HCT116 (cell line): ENCODE measurements around the gene HDAC7. TPM values are rescaled to one million over a fixed set of nuclear protein-coding genes. Genes with fewer than 3 reads are reported as not detected.

Experiments used
- ATAC-seq: fragments of 200-7000 bp; cut with Tn5 transposase; 2 replicates; pipeline ENCODE4 v1.9.1; 2020; ENCODE audit warnings: mild to moderate bottlenecking, moderate library complexity
- BruUV-seq: library from RNA; stranded (reverse); fragments of 400-500 nt; replicated peaks from 2 replicates; lab custom pipeline; 2021; lab: Mats Ljungman, UMichigan
- CTCF ChIA-PET: fragments of 300-600 bp; sonication (Branson Sonifier 250); formaldehyde crosslinking; loops from one replicate; lab custom pipeline; 2021; ENCODE audit warnings: antibody characterized with exemption; lab: Charles Lee
- POLR2A ChIA-PET: fragments of 300-600, 350-600 bp; sonication (Branson Sonifier 250); formaldehyde crosslinking; loops from one replicate; lab custom pipeline; 2021; ENCODE audit warnings: antibody characterized with exemption; lab: Charles Lee
- RAD21 ChIA-PET, 2 experiments: fragments of 300-600 bp; sonication (Branson Sonifier 250); formaldehyde crosslinking; loops; one replicate each; lab custom pipeline; 2023; ENCODE audit warnings: low total read pairs in 2 of 2; ENCODE audit not compliant: uncharacterized antibody in 2 of 2, unreplicated experiment in 2 of 2, low non-redundant PET in 1 of 2; lab: Charles Lee
- DNase-seq: peaks from one replicate; pipeline ENCODE4 v3.0.0-alpha.2; 2010; ENCODE audit warnings: low read depth, low spot score
- H2AFZ ChIP-seq: fragments of 200-600 bp; shearing (Covaris generic), sonication (generic); 2 replicates; pipeline ENCODE4 v1.6.1; 2017; ENCODE audit warnings: low read depth, mixed run types, mixed read lengths, antibody characterized with exemption, low read length; ENCODE audit not compliant: poor library complexity, severe bottlenecking
- H3K27ac ChIP-seq: 2 replicates; pipeline ENCODE4 v1.5.1; 2012; ENCODE audit warnings: low read depth, low read length
- H3K27me3 ChIP-seq: fragments of 200-600 bp; sonication (generic); 2 replicates; pipeline ENCODE4 v1.6.1; 2016; ENCODE audit warnings: mixed run types, low read length, mixed read lengths; ENCODE audit not compliant: insufficient read depth
- H3K36me3 ChIP-seq, 2 experiments: fragments of 200-500 bp in 1 of 2; fragments of 200-600 bp in 1 of 2; sonication (Bioruptor generic) in 1 of 2; sonication (generic) in 1 of 2; 2 replicates each; pipeline versions ENCODE4 v1.5.1 to v1.6.1; 2014 to 2016; ENCODE audit warnings: low read length in 2 of 2, inconsistent platforms in 1 of 2, mixed read lengths in 1 of 2, mixed run types in 1 of 2; ENCODE audit not compliant: insufficient read depth in 2 of 2, control insufficient read depth in 1 of 2
- H3K4me1 ChIP-seq, 2 experiments: fragments of 200-600 bp in 1 of 2; sonication (generic) in 1 of 2; 2 replicates each; pipeline versions ENCODE4 v1.5.1 to v1.6.1; 2012 to 2017; ENCODE audit warnings: low read length in 2 of 2, inconsistent platforms in 1 of 2, mild to moderate bottlenecking in 1 of 2, mixed read lengths in 1 of 2, mixed run types in 1 of 2, moderate library complexity in 1 of 2; ENCODE audit not compliant: insufficient read depth in 2 of 2, control insufficient read depth in 1 of 2
- H3K4me2 ChIP-seq: fragments of 200-600 bp; sonication (generic); 2 replicates; pipeline ENCODE4 v1.6.1; 2017; ENCODE audit warnings: mixed run types, low read length, mixed read lengths
- H3K4me3 ChIP-seq, 2 experiments: fragments of 200-600 bp in 1 of 2; sonication (generic) in 1 of 2; replicated peaks in 1 of 2; 2 replicates each; pipeline ENCODE4 v1.5.1; 2011 to 2016; ENCODE audit warnings: low read length in 2 of 2, control low read depth in 1 of 2, low read depth in 1 of 2, mild to moderate bottlenecking in 1 of 2, mixed read lengths in 1 of 2, mixed run types in 1 of 2
- H3K79me2 ChIP-seq: fragments of 200-600 bp; sonication (generic); 2 replicates; pipeline ENCODE4 v1.6.1; 2017; ENCODE audit warnings: mild to moderate bottlenecking, mixed run types, low read length, moderate library complexity, mixed read lengths; ENCODE audit not compliant: insufficient read depth
- H3K9ac ChIP-seq: fragments of 200-600 bp; sonication (generic); 2 replicates; pipeline ENCODE4 v1.6.1; 2016; ENCODE audit warnings: low read length, mixed read lengths
- H3K9me2 ChIP-seq: fragments of 200-600 bp; sonication (generic), shearing (Covaris generic); 2 replicates; pipeline ENCODE4 v1.6.1; 2017; ENCODE audit warnings: mixed run types, mild to moderate bottlenecking, moderate library complexity; ENCODE audit not compliant: insufficient read depth
- H3K9me3 ChIP-seq, 2 experiments: fragments of 200-500 bp in 1 of 2; fragments of 200-600 bp in 1 of 2; sonication (Bioruptor generic) in 1 of 2; sonication (generic) in 1 of 2; 2 replicates each; pipeline ENCODE4 v1.6.1; 2014 to 2017; ENCODE audit warnings: low read length in 2 of 2, mixed read lengths in 2 of 2, inconsistent platforms in 1 of 2, low read depth in 1 of 2, mild to moderate bottlenecking in 1 of 2, mixed run types in 1 of 2, moderate library complexity in 1 of 2; ENCODE audit not compliant: control insufficient read depth in 1 of 2, insufficient read depth in 1 of 2
- H4K20me1 ChIP-seq: fragments of 200-600 bp; sonication (generic), shearing (Covaris generic); 2 replicates; pipeline ENCODE4 v1.6.1; 2017; ENCODE audit warnings: mixed run types, mild to moderate bottlenecking, moderate library complexity; ENCODE audit not compliant: insufficient read depth
- CBX3 ChIP-seq: IDR thresholded peaks from 2 replicates; pipeline ENCODE4 v1.6.1; 2012; ENCODE audit warnings: low read depth
- CEBPB ChIP-seq: IDR thresholded peaks from 2 replicates; pipeline ENCODE4 v1.6.1; 2012; ENCODE audit warnings: low read depth
- CTCF ChIP-seq, 3 experiments: fragments of 200-600 bp in 1 of 3; sonication (generic) in 1 of 3; IDR thresholded peaks in 2 of 3; conservative IDR thresholded peaks in 1 of 3; 2 replicates each; pipeline ENCODE4 v1.5.1; 2012 to 2017; ENCODE audit warnings: low read depth in 2 of 3, low read length in 2 of 3, antibody characterized with exemption in 1 of 3, borderline replicate concordance in 1 of 3, control low read depth in 1 of 3, mild to moderate bottlenecking in 1 of 3, mixed read lengths in 1 of 3, mixed run types in 1 of 3, moderate library complexity in 1 of 3; ENCODE audit not compliant: insufficient read depth in 1 of 3
- EGR1 ChIP-seq: IDR thresholded peaks from 2 replicates; pipeline ENCODE4 v1.6.1; 2012; ENCODE audit warnings: low read depth
- ELF1 ChIP-seq: IDR thresholded peaks from 2 replicates; pipeline ENCODE4 v1.6.1; 2012; ENCODE audit warnings: low read depth, borderline replicate concordance
- EZH2 ChIP-seq: fragments of 200-600 bp; sonication (generic); IDR thresholded peaks from 2 replicates; pipeline ENCODE4 v1.6.1; 2017; ENCODE audit warnings: antibody characterized with exemption, mixed run types
- EZH2phosphoT487 ChIP-seq: fragments of 200-600 bp; IDR thresholded peaks from 2 replicates; pipeline ENCODE4 v1.6.1; 2018; ENCODE audit warnings: antibody characterized with exemption, borderline replicate concordance
- FOSL1 ChIP-seq: IDR thresholded peaks from 2 replicates; pipeline ENCODE4 v1.6.1; 2012; ENCODE audit warnings: low read depth
- JUND ChIP-seq: IDR thresholded peaks from 2 replicates; pipeline ENCODE4 v1.6.1; 2012
- POLR2AphosphoS5 ChIP-seq: IDR thresholded peaks from 2 replicates; pipeline ENCODE4 v1.6.1; 2011; ENCODE audit warnings: mild to moderate bottlenecking, low read depth, low read length, moderate library complexity
- RAD21 ChIP-seq: IDR thresholded peaks from 2 replicates; pipeline ENCODE4 v1.6.1; 2012; ENCODE audit warnings: low read depth, mild to moderate bottlenecking
- SRF ChIP-seq: IDR thresholded peaks from 2 replicates; pipeline ENCODE4 v1.6.1; 2012; ENCODE audit warnings: low read depth
- TCF7L2 ChIP-seq: IDR thresholded peaks from 2 replicates; pipeline ENCODE4 v1.7.0; 2011; ENCODE audit warnings: borderline replicate concordance, inconsistent platforms; ENCODE audit not compliant: insufficient read depth, insufficient read length; ENCODE audit errors: extremely low read depth
- YY1 ChIP-seq: IDR thresholded peaks from 2 replicates; pipeline ENCODE4 v1.6.1; 2011; ENCODE audit warnings: low read length, low read depth, moderate library complexity, mild to moderate bottlenecking; ENCODE audit not compliant: insufficient replicate concordance; ENCODE audit errors: extremely low read depth
- ZNF274 ChIP-seq: fragments of 200-500 bp; sonication (Bioruptor generic); IDR thresholded peaks from 2 replicates; pipeline ENCODE4 v1.6.1; 2014; ENCODE audit warnings: mild to moderate bottlenecking, low read depth, low read length, inconsistent platforms
- intact Hi-C: fragments of 100-400 bp; cut with micrococcal nuclease; formaldehyde crosslinking; loops from 2 replicates; pipeline ENCODE4 v1.10.0; 2022
- total RNA-seq: library from RNA; stranded (reverse); gene quantifications from one replicate; pipeline ENCODE4 v1.2.1, GENCODE V29; 2021; ENCODE audit not compliant: unreplicated experiment
- TF ChIP-seq, protein P1 (sequence below): IDR thresholded peaks from 2 replicates; pipeline ENCODE4 v1.6.1; 2012; ENCODE audit warnings: low read depth
- TF ChIP-seq, protein P2 (sequence below): IDR thresholded peaks from 2 replicates; pipeline ENCODE4 v1.6.1; 2012

Gene HDAC7
- total RNA-seq, 1 experiment from 2014 or later: 38.1 TPM

DNA sequence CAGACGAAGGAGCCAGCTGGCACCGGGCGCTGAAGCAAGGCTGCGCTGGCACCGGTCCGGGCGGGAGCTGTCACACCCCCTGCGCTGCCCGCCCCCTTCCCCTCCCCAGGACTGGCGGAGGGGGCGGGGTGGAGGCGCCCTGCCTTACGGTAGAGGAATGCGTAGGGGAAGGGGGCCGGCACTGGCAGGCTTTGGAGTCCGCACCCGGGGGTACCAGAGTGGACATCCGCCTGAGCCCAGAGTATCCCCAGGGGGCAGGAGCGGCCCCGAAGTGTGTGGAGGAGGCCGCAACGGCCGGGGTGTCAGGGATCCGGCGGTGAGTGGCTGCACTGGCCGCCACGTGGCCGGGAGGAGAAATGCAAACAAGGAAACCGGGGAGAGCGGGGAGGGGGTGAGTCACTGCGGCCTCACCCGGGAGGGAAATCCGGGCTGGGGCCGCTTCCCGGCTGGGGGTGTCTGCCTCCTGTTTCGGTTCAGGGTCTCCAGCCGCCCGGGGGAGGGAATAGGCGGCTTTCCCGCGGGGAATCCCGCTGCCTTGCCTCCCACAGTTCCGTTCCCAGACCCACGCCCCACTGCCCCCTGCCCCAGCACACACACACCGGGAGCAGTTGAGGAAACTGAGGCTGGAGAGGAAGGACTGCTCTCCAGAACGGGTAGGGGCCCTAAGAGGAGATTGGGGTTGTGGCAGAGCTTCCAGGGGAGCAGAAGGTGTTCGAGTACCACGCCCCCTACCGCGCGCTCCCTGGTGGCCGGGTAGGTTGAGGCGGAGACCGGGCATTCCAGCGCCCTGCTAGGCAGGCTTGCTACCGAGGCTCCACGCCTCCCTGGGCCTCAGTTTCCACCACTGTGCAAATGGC, 60.6 kb downstream of the HDAC7 start, which contains the start of gene RAPGEF3:
TSS of gene RAPGEF3 (minus strand) at position 47 of the 857 bp plus-strand sequence. CDS start 324 bp downstream, outside the sequence.
- Histone ChIP-seq H3K4me1 (peaks cover 26 to 36% of the 10 kb centered on the region in 2 experiments), H3K27me3 (no peaks in the 10 kb centered on the region), H4K20me1 (no peaks in the 10 kb centered on the region), H3K9me2 (no peaks in the 10 kb centered on the region), H3K4me3 (peak within 1 kb of the TSS; percentile 65 to 73), H3K4me2 (peak within 1 kb of the TSS; percentile 100), H3K9me3 (no peaks in the 10 kb centered on the region), H3K79me2 (no peaks in the 10 kb centered on the region), H3K36me3 (no peaks in the 10 kb centered on the region), H3K9ac (peak within 1 kb of the TSS; percentile 73), H3K27ac (peak within 1 kb of the TSS; percentile 62), H2AFZ (peak within 1 kb of the TSS; percentile 97)
- BruUV-seq: no TSS peak
- RAD21 ChIA-PET: interaction anchor here in 1 of 2 experiments (1.5 kb wide), 1 partner anchor 16 kb away, joined by 3 read pairs; no protein-coding TSS in a partner anchor
- intact Hi-C loops: no loop called here
- ATAC-seq: peak; percentile 89
- CTCF ChIA-PET: interaction anchor here (0.7 to 9.1 kb wide), 8 partner anchors 8 to 79 kb away, joined by 3 to 75 read pairs (median 6); partner anchors contain the start of gene SLC48A1
- no peak for DNase-seq
- POLR2A ChIA-PET: no interaction called here
- TF ChIP-seq RAD21: no peak; the same call in 1 of the 2 replicates
- TF ChIP-seq SRF: no peak
- TF ChIP-seq EZH2phosphoT487: no peak
- 0 out of 2 replicates have a peak, but pooled peaks have one; percentile 51 for TF ChIP-seq POLR2AphosphoS5
- TF ChIP-seq EGR1: no peak; the same call in 1 of the 2 replicates
- peak; percentile 59 to 79 (median 72) for TF ChIP-seq CTCF (IDR thresholded peaks at IDR 0.05 in 2 of 3, conservative IDR thresholded peaks at IDR 0.05 in 1 of 3; ENCODE audit: borderline replicate concordance in 1 of 3, insufficient read depth in 1 of 3, low read depth in 2 of 3, low read length in 2 of 3)
- TF ChIP-seq EZH2: no peak
- no peak for TF ChIP-seq JUND
- TF ChIP-seq, protein P1, sequence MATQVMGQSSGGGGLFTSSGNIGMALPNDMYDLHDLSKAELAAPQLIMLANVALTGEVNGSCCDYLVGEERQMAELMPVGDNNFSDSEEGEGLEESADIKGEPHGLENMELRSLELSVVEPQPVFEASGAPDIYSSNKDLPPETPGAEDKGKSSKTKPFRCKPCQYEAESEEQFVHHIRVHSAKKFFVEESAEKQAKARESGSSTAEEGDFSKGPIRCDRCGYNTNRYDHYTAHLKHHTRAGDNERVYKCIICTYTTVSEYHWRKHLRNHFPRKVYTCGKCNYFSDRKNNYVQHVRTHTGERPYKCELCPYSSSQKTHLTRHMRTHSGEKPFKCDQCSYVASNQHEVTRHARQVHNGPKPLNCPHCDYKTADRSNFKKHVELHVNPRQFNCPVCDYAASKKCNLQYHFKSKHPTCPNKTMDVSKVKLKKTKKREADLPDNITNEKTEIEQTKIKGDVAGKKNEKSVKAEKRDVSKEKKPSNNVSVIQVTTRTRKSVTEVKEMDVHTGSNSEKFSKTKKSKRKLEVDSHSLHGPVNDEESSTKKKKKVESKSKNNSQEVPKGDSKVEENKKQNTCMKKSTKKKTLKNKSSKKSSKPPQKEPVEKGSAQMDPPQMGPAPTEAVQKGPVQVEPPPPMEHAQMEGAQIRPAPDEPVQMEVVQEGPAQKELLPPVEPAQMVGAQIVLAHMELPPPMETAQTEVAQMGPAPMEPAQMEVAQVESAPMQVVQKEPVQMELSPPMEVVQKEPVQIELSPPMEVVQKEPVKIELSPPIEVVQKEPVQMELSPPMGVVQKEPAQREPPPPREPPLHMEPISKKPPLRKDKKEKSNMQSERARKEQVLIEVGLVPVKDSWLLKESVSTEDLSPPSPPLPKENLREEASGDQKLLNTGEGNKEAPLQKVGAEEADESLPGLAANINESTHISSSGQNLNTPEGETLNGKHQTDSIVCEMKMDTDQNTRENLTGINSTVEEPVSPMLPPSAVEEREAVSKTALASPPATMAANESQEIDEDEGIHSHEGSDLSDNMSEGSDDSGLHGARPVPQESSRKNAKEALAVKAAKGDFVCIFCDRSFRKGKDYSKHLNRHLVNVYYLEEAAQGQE: no peak
- TF ChIP-seq, protein P2, sequence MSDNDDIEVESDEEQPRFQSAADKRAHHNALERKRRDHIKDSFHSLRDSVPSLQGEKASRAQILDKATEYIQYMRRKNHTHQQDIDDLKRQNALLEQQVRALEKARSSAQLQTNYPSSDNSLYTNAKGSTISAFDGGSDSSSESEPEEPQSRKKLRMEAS: peak; percentile 90
- TF ChIP-seq TCF7L2: no peak
- no peak; the same call in 1 of the 2 replicates for TF ChIP-seq ELF1
- no peak; the same call in 1 of the 2 replicates for TF ChIP-seq FOSL1
- TF ChIP-seq CEBPB: no peak
- TF ChIP-seq ZNF274: no peak
- no peak for TF ChIP-seq YY1
- no peak for TF ChIP-seq CBX3
